Measurements from ENCODE around the gene BSPRY.

DNA sequence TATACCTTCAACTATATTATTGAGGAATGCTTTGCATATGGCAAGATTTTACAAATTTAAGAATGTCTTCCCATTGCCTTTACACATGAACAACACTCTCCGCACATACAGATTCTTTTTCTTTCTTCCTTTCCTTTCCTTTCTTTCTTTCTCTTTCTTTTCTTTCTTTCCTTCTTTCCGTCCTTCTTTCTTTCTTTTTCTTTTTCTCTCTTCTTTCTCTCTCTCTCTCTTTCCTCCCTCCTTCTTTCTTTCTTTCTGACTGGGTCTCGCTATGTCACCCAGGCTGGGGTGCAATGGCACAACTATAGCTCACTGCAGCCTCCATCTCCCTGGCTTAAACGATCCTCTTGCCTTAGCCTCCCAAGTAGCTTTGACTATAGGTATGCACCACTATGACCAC is 23.1 kb upstream of the BSPRY start:
- TF ChIP-seq EZH2phosphoT487 (IDR thresholded peaks at IDR 0.05; ENCODE audit: low read length) (no peak), CTCF (IDR thresholded peaks at IDR 0.05; ENCODE audit: low read length) (no peak)
